Kidney (tissue), 14 donors: ENCODE data around the gene G3BP1. TPM values are rescaled to one million over a fixed set of nuclear protein-coding genes. Genes with fewer than 3 reads are reported as not detected.

Source experiments
- DNase-seq, 5 donors: peaks; one replicate each; pipeline ENCODE4 v3.0.0-alpha.2; 2013 to 2020
- FAIRE-seq: peaks from 2 replicates; lab custom pipeline; 2012; peaks lifted over from hg19 to GRCh38; lab: Jason Lieb, UNC
- H3K27ac ChIP-seq, 2 donors: one replicate each; pipeline ENCODE4 v1.7.0; 2013; ENCODE audit warnings: low read depth in 2 of 2, low read length in 2 of 2, inconsistent platforms in 1 of 2
- H3K27me3 ChIP-seq: one replicate; pipeline ENCODE4 v1.7.1; 2013; ENCODE audit warnings: low read length, inconsistent platforms; ENCODE audit not compliant: control insufficient read depth, insufficient read depth
- H3K36me3 ChIP-seq, 3 donors: one replicate each; pipeline versions ENCODE4 v1.7.0 to v1.7.1; 2013; ENCODE audit warnings: low read length in 3 of 3, control low read depth in 1 of 3, inconsistent platforms in 1 of 3; ENCODE audit not compliant: insufficient read depth in 3 of 3, control insufficient read depth in 2 of 3
- H3K4me1 ChIP-seq, 3 donors: one replicate each; pipeline versions ENCODE4 v1.7.0 to v1.7.1; 2013; ENCODE audit warnings: low read length in 3 of 3, inconsistent platforms in 1 of 3, low read depth in 1 of 3; ENCODE audit not compliant: control insufficient read depth in 2 of 3, insufficient read depth in 2 of 3
- H3K4me3 ChIP-seq, 3 donors: one replicate each; pipeline versions ENCODE4 v1.7.0 to v1.8.1; 2013; ENCODE audit warnings: low read length in 3 of 3, control low read depth in 1 of 3, inconsistent platforms in 1 of 3
- H3K9ac ChIP-seq, 3 donors: one replicate each; pipeline versions ENCODE4 v1.7.0 to v1.7.1; 2013; ENCODE audit warnings: low read length in 3 of 3, control low read depth in 1 of 3, inconsistent platforms in 1 of 3
- H3K9me3 ChIP-seq, 3 donors: one replicate each; pipeline versions ENCODE4 v1.7.0 to v1.7.1; 2013; ENCODE audit warnings: low read length in 3 of 3, control low read depth in 1 of 3, inconsistent platforms in 1 of 3; ENCODE audit not compliant: control insufficient read depth in 2 of 3, insufficient read depth in 1 of 3
- intact Hi-C: fragments of 100-400 bp; cut with DNase I; formaldehyde crosslinking; loops from one replicate; pipeline ENCODE4 v1.11.1; 2022
- polyA plus RNA-seq: library from polyadenylated mRNA; stranded (reverse); fragments of 350-450 nt; fragmentation: Illumina TruSeq; extraction: RNeasy Lipid Tissue Mini Kit (QIAGEN cat#74804); gene quantifications from one replicate; pipeline ENCODE4 v1.2.3, GENCODE V29; 2014; ENCODE audit warnings: low read depth, low replicate concordance; ENCODE audit not compliant: insufficient read depth
- total RNA-seq: library from RNA; stranded (reverse); fragmentation: NEBNext Ultra II Directional; extraction: Animal tissue kit (Norgen Biotek cat#: 25700); gene quantifications from one replicate; pipeline ENCODE4 v1.2.1, GENCODE V29; 2021
- TF ChIP-seq, protein P1 (sequence below): IDR thresholded peaks from 3 replicates; pipeline ENCODE4 v1.5.1; 2012; ENCODE audit warnings: mild to moderate bottlenecking, moderate library complexity, borderline replicate concordance; ENCODE audit not compliant: insufficient read depth; ENCODE audit errors: extremely low read depth
- donor health status: control.
- donor health status: control.
- donor health status: control.
- donor health status: control.
- donor health status: control.
- donor health status: DM: yes; HTN: yes; CAD: no.
- donor health status: Normal renal cell carcinoma (clear cell type).

G3BP1 gene
- total and polyA plus RNA-seq, 2 donors from 2014 or later: 34.2 to 165 TPM

DNA sequence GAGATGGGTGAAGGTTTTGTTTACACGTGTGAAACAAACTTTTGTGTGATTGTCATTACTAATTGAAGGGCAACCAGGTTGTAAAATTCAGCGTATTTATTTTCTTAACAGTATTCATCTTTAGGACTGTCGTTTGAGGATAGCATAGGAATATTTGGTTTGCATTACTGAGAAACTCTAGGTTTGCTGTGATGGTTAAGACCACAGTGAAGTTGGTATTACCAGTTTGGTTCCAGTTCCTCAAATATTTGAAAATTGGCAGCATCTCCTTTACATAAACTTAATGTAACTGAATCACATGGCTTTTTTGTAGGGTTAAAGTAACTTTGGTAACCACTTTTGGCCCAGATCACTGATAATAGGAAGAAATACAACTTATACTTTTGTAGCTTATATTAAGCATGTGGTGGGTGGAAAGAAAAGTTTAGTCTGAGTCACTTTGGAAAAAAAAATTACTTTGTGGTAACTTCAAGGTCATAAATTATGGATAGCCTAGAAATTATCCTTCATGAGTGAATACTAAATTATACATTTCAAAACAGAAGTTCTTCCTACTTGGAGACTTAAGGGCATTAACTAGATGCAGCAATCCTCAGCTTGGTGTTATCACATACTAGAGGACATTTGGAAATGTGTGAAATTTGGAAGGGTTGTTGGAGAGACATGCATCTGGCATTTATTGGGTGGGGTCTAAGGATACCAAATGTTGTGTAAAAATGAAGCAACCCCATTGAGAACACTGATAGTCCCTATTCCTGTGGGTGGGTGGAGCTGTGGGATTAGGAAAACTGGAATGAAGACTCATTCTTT is 33.9 kb downstream of the G3BP1 start:
- Histone ChIP-seq H3K9ac (no peak overlapping the region), H3K4me1 (peaks cover 0 to 4% (median 2%) of the 10 kb centered on the region in 3 donors), H3K27me3 (no peaks in the 10 kb centered on the region), H3K27ac (no peak overlapping the region), H3K4me3 (no peak overlapping the region), H3K36me3 (peaks cover 7 to 24% (median 17%) of the 10 kb centered on the region in 3 donors), H3K9me3 (no peaks in the 10 kb centered on the region)
- TF ChIP-seq, protein P1, sequence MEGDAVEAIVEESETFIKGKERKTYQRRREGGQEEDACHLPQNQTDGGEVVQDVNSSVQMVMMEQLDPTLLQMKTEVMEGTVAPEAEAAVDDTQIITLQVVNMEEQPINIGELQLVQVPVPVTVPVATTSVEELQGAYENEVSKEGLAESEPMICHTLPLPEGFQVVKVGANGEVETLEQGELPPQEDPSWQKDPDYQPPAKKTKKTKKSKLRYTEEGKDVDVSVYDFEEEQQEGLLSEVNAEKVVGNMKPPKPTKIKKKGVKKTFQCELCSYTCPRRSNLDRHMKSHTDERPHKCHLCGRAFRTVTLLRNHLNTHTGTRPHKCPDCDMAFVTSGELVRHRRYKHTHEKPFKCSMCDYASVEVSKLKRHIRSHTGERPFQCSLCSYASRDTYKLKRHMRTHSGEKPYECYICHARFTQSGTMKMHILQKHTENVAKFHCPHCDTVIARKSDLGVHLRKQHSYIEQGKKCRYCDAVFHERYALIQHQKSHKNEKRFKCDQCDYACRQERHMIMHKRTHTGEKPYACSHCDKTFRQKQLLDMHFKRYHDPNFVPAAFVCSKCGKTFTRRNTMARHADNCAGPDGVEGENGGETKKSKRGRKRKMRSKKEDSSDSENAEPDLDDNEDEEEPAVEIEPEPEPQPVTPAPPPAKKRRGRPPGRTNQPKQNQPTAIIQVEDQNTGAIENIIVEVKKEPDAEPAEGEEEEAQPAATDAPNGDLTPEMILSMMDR: no peak
- intact Hi-C loops: no loop called here
- DNase-seq (no peak), FAIRE-seq (no peak)

DNA sequence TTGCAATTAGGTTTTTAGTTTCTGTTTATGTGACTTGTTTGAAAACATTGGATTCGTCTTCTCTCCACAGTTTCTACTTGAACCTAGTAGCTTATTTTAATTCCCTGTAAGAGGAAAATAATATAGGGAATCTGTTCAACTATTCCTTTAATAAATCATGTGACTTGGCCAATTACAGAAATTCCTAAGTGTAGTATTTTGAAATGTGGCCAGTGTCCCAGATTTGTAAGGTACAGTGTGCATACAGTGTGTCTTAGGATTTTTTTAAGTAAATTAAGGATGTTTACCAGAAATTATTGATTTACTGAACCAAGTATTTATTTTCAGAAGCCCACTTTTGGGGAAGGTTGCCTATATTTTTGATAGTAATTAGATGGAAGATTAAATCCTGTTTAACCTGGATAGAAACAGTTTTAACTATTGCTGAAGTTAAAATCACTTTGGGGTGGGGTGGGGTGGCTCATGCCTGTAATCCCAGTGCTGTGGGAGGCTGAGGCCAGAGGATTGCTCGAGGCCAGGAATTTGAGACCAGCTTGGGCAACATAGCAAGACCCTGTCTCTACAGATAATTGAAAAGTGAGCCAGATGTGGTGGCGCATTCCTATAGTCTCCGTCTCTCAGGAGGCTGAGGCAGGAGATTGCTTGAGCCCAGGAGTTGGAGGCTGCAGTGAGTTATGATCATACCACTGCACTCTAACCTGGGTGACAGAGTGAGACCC is 36.9 kb downstream of the G3BP1 start:
- Histone ChIP-seq H3K27me3 (no peaks in the 10 kb centered on the region), H3K4me1 (peaks cover 0 to 4% (median 2%) of the 10 kb centered on the region in 3 donors), H3K27ac (no peak overlapping the region), H3K9me3 (no peaks in the 10 kb centered on the region), H3K36me3 (peaks cover 3 to 23% (median 14%) of the 10 kb centered on the region in 3 donors), H3K9ac (no peak overlapping the region), H3K4me3 (no peak overlapping the region)
- TF ChIP-seq, protein P1: no peak
- intact Hi-C loops: no loop called here
- FAIRE-seq (no peak), DNase-seq (no peak)

DNA sequence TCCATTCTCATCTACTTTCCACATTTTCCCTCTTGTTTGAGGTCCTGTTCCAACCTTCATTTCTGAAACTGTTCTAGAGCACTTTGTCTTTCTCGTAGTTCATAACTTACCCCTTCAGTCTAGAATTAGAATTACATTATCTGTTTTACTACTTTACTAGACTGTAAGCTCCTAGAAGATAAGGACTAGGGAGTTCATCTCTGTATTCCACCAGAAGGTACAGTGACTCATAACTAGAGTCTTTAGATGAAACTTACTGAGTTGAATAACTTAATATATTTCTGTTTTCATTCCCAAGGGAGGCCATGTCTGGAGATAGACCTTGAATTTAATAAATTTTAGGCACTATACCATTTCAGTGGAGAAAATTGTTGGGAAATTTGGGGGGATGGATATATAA is 38.7 kb downstream of the G3BP1 start:
- DNase-seq: no peak
- Histone ChIP-seq H3K4me1 (peaks cover 0 to 4% (median 2%) of the 10 kb centered on the region in 3 donors), H3K36me3 (peaks cover 3 to 15% (median 13%) of the 10 kb centered on the region in 3 donors), H3K4me3 (no peak overlapping the region), H3K27me3 (no peaks in the 10 kb centered on the region), H3K9me3 (no peaks in the 10 kb centered on the region), H3K27ac (no peak overlapping the region), H3K9ac (no peak overlapping the region)
- TF ChIP-seq, protein P1: no peak
- no peak for FAIRE-seq
- intact Hi-C loops: no loop called here
